MCF 10A (cell line): ENCODE results near the gene GADL1. TPM values are rescaled to one million over a fixed set of nuclear protein-coding genes. Genes with fewer than 3 reads are reported as not detected.

ENCODE experiments used
- BruUV-seq: library from RNA; stranded (reverse); fragments of 400-500 nt; replicated peaks from 2 replicates; lab custom pipeline; 2021; lab: Mats Ljungman, UMichigan
- CTCF ChIA-PET: fragments of 300-600 bp; sonication (Branson Sonifier 250); formaldehyde crosslinking; extraction: SDS; loops from one replicate; lab custom pipeline; 2021; ENCODE audit warnings: antibody characterized with exemption, inconsistent platforms; lab: Yijun Ruan, JAX
- POLR2A ChIA-PET: fragments of 300-600, 350-650 bp; sonication (Branson Sonifier 250); formaldehyde crosslinking; extraction: SDS; loops from one replicate; lab custom pipeline; 2020; ENCODE audit warnings: antibody characterized with exemption, inconsistent platforms; lab: Yijun Ruan, JAX
- DNase-seq: peaks from one replicate; pipeline ENCODE4 v3.0.0-alpha.2; 2018; ENCODE audit not compliant: unreplicated experiment
- H3K27ac Mint-ChIP-seq: one replicate; pipeline ENCODE4 v1.8.0; 2022; ENCODE audit warnings: mild to moderate bottlenecking, low read depth, mixed read lengths; ENCODE audit not compliant: unreplicated experiment
- H3K27me3 Mint-ChIP-seq: one replicate; pipeline ENCODE4 v1.8.0; 2022; ENCODE audit warnings: mixed read lengths; ENCODE audit not compliant: insufficient read depth, unreplicated experiment
- H3K36me3 Mint-ChIP-seq: one replicate; pipeline ENCODE4 v1.8.0; 2022; ENCODE audit warnings: mild to moderate bottlenecking, moderate library complexity, mixed read lengths; ENCODE audit not compliant: insufficient read depth, unreplicated experiment
- H3K4me1 Mint-ChIP-seq: one replicate; pipeline ENCODE4 v1.8.0; 2022; ENCODE audit warnings: mixed read lengths; ENCODE audit not compliant: insufficient read depth, unreplicated experiment
- H3K4me3 Mint-ChIP-seq: one replicate; pipeline ENCODE4 v1.8.0; 2022; ENCODE audit warnings: mild to moderate bottlenecking, moderate library complexity, mixed read lengths; ENCODE audit not compliant: unreplicated experiment
- H3K9me3 Mint-ChIP-seq: one replicate; pipeline ENCODE4 v1.8.0; 2022; ENCODE audit warnings: mixed read lengths; ENCODE audit not compliant: unreplicated experiment
- CTCF ChIP-seq: fragments of 200-600 bp; IDR thresholded peaks from one replicate; pipeline ENCODE4 v1.8.0; 2022; ENCODE audit warnings: antibody characterized with exemption, mild to moderate bottlenecking; ENCODE audit not compliant: unreplicated experiment
- intact Hi-C: fragments of 100-400 bp; cut with micrococcal nuclease; formaldehyde crosslinking; loops from 2 replicates; pipeline ENCODE4 v1.14.1; 2022
- total RNA-seq: library from RNA; stranded (reverse); gene quantifications from 2 replicates; pipeline ENCODE4 v1.2.3, GENCODE V29; 2022

Gene GADL1
- total RNA-seq, 1 experiment from 2014 or later = not detected

GRCh38 chr3:30680789-30681648, 213.4 kb downstream of the GADL1 start:
- peak overlapping the region; percentile 87 for H3K27ac Mint-ChIP-seq
- H3K4me3 Mint-ChIP-seq = no peak overlapping the region
- intact Hi-C loops = no loop called here
- H3K9me3 Mint-ChIP-seq = no peaks in the 10 kb centered on the region
- no TSS peak for BruUV-seq
- DNase-seq = no peak
- CTCF ChIA-PET = no interaction called here
- H3K27me3 Mint-ChIP-seq = no peaks in the 10 kb centered on the region
- POLR2A ChIA-PET = interaction anchor here (0.5 to 1.7 kb wide), 3 partner anchors 12 to 1071 kb away, joined by 3 to 6 read pairs (median 3); no protein-coding TSS in a partner anchor
- no peak for TF ChIP-seq CTCF
- H3K36me3 Mint-ChIP-seq = peaks cover 98% of the 10 kb centered on the region
- peaks cover 46% of the 10 kb centered on the region for H3K4me1 Mint-ChIP-seq

GRCh38 chr3:30679045-30679444, 215.4 kb downstream of the GADL1 start:
- ChIA-PET CTCF (interaction anchor here (0.5 to 3.7 kb wide), 3 partner anchors 14 to 488 kb away, joined by 3 to 27 read pairs (median 3); no protein-coding TSS in a partner anchor), POLR2A (interaction anchor here (1.0 to 1.4 kb wide), 2 partner anchors 14 to 73 kb away, joined by 3 read pairs; partner anchors contain the start of gene TGFBR2)
- intact Hi-C loops = no loop called here
- H3K9me3 Mint-ChIP-seq = no peaks in the 10 kb centered on the region
- peak overlapping the region; percentile 46 for H3K27ac Mint-ChIP-seq
- H3K4me3 Mint-ChIP-seq = no peak overlapping the region
- TF ChIP-seq CTCF = no peak
- H3K27me3 Mint-ChIP-seq = no peaks in the 10 kb centered on the region
- no TSS peak for BruUV-seq
- H3K36me3 Mint-ChIP-seq = peaks cover 100% of the 10 kb centered on the region
- peaks cover 48% of the 10 kb centered on the region for H3K4me1 Mint-ChIP-seq
- DNase-seq = no peak

- H3K4me3 Mint-ChIP-seq = no peak overlapping the region
- no peaks in the 10 kb centered on the region for H3K27me3 Mint-ChIP-seq
- peaks cover 44% of the 10 kb centered on the region for H3K4me1 Mint-ChIP-seq
- H3K27ac Mint-ChIP-seq = no peak overlapping the region
- CTCF ChIA-PET = interaction anchor here (0.7 to 3.7 kb wide), 2 partner anchors 15 to 390 kb away, joined by 3 to 27 read pairs; no protein-coding TSS in a partner anchor
- peaks cover 100% of the 10 kb centered on the region for H3K36me3 Mint-ChIP-seq
- no peak for TF ChIP-seq CTCF
- POLR2A ChIA-PET = interaction anchor here (0.6 to 1.0 kb wide), 3 partner anchors 9 to 277 kb away, joined by 3 read pairs; no protein-coding TSS in a partner anchor
- H3K9me3 Mint-ChIP-seq = no peaks in the 10 kb centered on the region
- intact Hi-C loops = no loop called here
- no TSS peak for BruUV-seq
- no peak for DNase-seq
Measured at GRCh38 chr3:30677347-30677685, 217.1 kb downstream of the GADL1 start.
